Measurements from ENCODE around the gene FAM210B. TPM values are rescaled to one million over a fixed set of nuclear protein-coding genes. Genes with fewer than 3 reads are reported as not detected.
"Not testable (repeated sequence)": the region's sequence is repeated elsewhere in the genome, so short reads cannot be mapped to it uniquely, and the experiment has no call there.

The FAM210B gene
- total RNA-seq, 1 experiment from 2014 or later: 8.4 TPM

DNA sequence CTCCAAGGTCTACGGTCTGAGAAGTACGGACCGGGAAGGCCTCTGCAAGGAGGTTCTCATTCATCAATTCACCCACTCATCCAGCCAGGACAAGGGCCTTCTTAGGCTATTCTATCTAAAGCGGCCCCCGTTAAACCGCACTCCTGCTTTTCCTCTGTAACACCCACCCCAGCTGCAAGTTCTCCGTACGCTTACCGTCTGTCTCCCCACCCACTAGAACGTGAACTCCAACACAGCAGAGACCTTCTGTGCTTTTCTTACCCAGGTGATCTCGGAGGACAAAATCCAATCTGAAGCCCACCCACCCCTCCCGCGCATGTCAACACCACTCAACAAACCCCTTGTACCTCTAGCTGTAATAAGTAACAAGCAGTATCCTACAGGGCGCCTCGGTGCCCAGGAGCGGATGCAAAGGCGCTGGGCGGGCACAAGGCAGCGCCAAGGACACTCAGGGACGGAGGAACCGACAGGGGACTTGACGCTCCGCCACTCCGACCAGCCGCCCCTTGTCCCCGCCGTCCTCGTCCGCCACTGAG is 32.9 kb downstream of the FAM210B start:
- no peak for DNase-seq (ENCODE audit: low read depth)

DNA sequence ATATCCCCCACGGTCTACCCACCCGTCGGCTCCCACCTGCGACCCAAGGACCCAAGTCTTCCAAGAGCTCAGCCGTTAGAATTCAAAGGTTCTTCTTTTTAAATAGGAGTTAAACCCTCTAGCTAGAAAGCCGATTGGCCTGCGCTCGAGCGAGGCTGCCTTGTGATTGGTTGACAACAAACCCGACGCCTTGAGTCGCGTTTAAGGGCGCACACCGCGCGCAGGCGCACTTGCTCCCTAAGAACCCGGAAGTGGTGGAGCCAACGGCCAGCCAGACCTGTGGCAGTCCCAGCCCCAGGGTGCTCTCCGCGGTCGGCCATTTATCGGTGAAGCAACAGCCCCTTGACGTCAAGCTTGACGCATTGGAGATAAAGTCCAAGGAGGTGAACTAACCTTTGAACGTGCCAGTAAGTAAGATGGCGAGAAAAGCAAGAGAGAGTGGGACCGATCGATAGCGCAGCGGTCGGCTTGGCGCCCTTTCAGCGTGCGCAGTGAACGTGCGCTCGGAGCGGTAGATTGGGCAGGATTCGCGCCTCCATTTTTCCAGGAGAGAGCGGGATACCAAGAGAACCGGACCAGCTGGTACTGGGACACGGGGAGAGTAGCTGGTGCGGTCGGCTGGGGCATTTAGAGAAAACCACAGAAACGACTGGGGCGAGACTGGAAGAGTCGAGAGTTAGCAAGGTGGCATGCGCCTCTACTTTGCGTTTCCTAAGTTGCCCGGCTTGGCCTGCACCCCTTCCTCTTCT is 33.5 kb downstream of the FAM210B start, which contains the start of the genes AURKA and CSTF1:
Gene AURKA (minus strand): TSS at position 84 of the 749 bp plus-strand sequence. CDS start 4,018 bp downstream, outside the sequence.
Gene CSTF1 (plus strand): TSS at position 514 of the 749 bp plus-strand sequence. CDS start 2,908 bp downstream, outside the sequence.
- peak; percentile 100 for DNase-seq (ENCODE audit: low read depth)

GRCh38 chr20:56392881-56393482 is 34.2 kb downstream of the FAM210B start:
- no peak for DNase-seq (ENCODE audit: low read depth)

DNA sequence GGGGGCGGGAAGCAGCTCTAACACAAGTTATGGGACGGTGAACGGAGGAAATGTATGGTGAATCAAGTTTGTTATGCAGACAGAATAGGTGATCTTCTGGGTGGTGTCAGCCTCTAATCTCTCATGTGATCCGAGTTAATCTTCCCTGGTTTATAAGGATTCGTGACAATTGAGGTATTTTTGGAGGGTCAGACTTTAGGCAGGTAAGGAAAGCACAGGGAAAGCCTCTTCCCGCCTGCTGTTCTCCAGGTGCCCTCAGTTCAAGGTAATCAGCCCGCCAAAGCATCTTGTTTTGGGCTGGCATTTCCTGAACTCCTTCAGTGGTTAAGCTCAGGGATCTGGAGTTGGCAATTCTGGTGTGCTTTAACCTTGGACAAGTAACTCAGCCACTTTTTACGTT is 34.9 kb downstream of the FAM210B start:
- DNase-seq (ENCODE audit: low read depth): no peak

DNA sequence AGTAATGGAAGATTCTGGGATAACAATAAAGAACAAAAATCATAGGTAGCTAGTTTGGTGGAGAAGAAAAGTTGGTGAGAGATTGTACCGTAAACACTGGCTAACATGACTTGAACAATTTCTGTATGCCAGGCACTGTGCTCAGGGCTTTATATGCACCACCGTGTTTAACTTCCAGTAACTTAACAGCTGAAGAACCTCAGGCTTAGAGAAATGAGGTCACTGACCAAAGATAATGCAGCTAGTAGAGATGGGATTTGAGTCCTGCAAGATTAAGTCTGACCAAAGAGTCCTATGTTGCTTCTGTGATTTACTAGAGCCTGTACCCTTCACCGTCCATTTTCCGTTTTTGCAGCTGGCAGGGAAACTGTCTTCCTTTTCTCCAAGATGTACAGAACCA is 36.4 kb downstream of the FAM210B start:
- no peak for DNase-seq (ENCODE audit: low read depth)

GRCh38 chr20:56400001-56400640 is 41.3 kb downstream of the FAM210B start:
- peak; percentile 44 for DNase-seq (ENCODE audit: low read depth)

- DNase-seq (ENCODE audit: low read depth): no peak
Measured at GRCh38 chr20:56403465-56403864, 44.7 kb downstream of the FAM210B start.

- DNase-seq (ENCODE audit: low read depth): not testable (repeated sequence)
Measured at GRCh38 chr20:56405356-56405755, 46.6 kb downstream of the FAM210B start.

GRCh38 chr20:56406910-56407309 is 48.1 kb downstream of the FAM210B start:
- DNase-seq (ENCODE audit: low read depth): no peak

DNA sequence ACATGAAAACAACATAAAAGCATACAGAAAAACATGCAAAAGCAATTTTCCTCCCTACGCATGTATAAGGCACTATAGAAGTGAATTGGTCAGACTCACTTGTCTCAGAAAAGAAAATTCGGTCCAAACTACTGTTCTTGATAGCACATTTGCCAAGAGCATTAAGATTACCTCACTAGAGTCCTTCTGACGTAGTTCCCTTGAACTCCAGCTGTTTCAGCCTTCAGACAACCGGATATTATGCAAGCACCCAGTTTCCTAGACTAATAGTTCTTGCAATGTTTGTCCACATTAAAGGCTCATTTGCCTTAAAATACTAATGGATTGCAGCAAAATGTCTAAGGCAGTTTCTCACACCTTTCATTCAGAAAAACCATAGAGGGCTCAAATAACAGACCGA is 50.7 kb downstream of the FAM210B start:
- DNase-seq (ENCODE audit: low read depth): no peak

DNA sequence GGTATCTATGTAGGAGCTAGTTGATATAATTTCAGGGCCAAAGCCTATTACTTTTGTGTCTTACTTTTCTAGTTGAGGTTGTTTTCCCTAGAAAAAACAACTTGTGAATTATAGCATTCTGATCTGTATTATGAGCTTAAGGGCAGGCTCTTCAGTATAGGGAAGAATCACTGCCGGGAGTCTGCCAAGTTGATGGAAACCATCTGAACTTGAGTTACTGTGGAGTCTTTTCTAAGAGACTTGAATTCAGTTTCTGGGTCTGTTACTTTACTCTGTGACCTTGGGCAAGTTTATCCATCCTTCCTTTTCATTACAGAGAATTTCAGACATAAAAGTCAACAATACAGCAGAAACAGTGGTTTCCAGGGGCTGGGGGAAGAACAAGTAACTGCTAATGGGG is 51.2 kb downstream of the FAM210B start:
- DNase-seq (ENCODE audit: low read depth): no peak

DNA sequence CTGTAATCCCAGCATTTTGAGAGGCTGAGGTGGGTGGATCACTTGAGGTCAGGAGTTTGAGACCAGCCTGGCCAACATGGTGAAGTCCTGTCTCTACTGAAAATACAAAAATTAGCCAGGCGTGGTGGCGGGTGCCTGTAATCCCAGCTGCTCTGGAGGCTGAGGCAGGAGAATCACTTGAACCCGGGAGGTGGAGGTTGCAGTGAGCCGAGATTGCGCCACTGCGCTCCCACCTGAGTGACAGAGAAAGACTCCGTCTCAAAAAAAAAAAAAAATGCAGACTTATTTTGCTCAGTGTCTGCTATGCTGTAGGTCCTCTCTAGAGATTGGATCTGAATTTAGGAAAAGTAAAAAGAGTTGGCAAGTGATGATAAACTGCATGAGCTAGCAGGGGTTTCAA is 52.5 kb downstream of the FAM210B start:
- not testable (repeated sequence) for DNase-seq (ENCODE audit: low read depth)

DNA sequence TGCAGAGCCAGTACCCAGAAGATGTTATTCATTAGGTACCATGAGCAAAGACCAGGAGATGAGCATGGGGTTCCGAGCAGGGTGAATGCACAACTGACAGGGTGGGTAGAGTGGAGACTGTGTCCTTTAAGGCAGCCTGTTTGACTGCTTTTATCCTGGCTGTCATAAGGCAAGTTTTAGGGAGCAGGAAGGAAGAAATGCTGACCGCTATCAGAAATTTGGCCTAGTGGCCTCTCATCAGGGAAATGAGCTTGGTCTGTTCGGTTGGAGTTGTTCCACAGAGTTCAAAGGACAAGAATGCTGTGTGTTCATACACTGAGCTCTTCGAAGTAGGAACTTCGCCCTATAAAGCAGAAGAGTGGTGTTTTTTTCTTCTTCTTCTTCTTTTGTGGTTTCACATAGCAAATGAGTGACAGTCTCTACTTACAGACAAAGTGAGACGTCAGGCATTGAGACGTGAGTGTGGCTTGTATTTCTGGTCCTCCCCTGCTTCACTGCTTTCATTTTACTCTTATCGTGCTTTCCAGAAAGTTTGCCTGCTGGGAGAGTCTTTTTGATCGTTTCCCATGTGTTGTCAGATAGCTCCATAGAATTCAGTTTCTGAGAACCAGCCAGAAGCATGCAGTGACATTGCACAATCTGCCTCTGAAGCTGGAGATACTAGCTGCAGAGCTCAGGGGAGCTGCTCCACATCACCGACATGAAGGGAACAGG is 53.1 kb downstream of the FAM210B start, which contains the start of gene CASS4:
Gene CASS4 (plus strand): TSS at position 502 of the 714 bp plus-strand sequence. CDS start 199 bp downstream, at position 701.
- DNase-seq (ENCODE audit: low read depth): no peak

- DNase-seq (ENCODE audit: low read depth): no peak
Measured at GRCh38 chr20:56412473-56412790, 53.7 kb downstream of the FAM210B start.

DNA sequence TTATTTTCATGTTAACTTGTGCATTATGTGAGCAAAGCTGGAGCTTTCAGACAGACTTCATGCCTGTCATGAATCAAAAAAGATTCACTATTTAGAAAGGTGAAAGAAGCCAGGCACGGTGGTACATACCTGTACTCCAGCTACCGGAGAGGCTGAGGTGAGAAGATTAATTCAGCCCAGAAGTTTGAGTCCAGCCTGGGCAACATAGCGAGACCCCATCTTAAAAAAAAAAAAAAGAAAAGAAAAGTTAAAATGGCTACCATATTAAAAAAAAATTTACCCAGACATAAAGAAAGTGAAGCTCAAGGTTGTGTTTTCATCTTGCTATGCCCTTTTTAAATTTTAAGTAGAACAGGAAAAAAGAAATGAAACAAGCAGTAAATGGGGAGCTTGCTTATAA is 54.2 kb downstream of the FAM210B start:
- no peak for DNase-seq (ENCODE audit: low read depth)

- no peak for DNase-seq (ENCODE audit: low read depth)
Measured at GRCh38 chr20:56414842-56415765, 56.3 kb downstream of the FAM210B start.

DNA sequence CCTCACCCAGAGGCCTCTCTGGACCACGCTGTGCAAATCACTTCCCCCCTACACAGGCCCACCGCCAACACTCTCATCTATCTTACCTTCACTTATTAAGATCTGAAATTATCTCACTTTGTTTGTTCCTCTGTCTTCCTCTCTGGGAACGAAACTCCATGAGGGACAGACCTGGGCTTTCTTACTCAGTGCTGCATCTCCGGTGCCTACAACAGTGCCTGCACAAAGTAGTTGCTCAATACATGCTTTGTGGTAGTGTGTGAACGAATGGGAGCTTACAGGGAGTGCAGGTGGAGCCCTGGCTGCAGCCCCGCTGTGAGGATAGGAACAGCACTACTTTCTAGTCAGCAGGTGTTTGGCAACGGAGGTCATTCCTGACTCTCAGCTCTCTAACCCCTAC is 58.6 kb downstream of the FAM210B start:
- no peak for DNase-seq (ENCODE audit: low read depth)

- peak; percentile 22 for DNase-seq (ENCODE audit: low read depth)
Measured at GRCh38 chr20:56417911-56418310, 59.1 kb downstream of the FAM210B start.

Measured in HT1080 (cell line).